ENCODE results near the gene SLC9A7. TPM values are rescaled to one million over a fixed set of nuclear protein-coding genes. Genes with fewer than 3 reads are reported as not detected.

Gene SLC9A7
- total RNA-seq, 1 donor from 2014 or later, result 1.4 TPM

- TF ChIP-seq, protein P1, sequence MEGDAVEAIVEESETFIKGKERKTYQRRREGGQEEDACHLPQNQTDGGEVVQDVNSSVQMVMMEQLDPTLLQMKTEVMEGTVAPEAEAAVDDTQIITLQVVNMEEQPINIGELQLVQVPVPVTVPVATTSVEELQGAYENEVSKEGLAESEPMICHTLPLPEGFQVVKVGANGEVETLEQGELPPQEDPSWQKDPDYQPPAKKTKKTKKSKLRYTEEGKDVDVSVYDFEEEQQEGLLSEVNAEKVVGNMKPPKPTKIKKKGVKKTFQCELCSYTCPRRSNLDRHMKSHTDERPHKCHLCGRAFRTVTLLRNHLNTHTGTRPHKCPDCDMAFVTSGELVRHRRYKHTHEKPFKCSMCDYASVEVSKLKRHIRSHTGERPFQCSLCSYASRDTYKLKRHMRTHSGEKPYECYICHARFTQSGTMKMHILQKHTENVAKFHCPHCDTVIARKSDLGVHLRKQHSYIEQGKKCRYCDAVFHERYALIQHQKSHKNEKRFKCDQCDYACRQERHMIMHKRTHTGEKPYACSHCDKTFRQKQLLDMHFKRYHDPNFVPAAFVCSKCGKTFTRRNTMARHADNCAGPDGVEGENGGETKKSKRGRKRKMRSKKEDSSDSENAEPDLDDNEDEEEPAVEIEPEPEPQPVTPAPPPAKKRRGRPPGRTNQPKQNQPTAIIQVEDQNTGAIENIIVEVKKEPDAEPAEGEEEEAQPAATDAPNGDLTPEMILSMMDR (IDR thresholded peaks at IDR 0.05), result no peak
- Mint-ChIP-seq H3K4me1 (ENCODE audit: unreplicated experiment) (peaks cover 6% of the 10 kb centered on the region), H3K36me3 (ENCODE audit: unreplicated experiment) (no peaks in the 10 kb centered on the region), H3K9me3 (ENCODE audit: unreplicated experiment) (peaks cover 6% of the 10 kb centered on the region), H3K4me3 (ENCODE audit: unreplicated experiment) (peak overlapping the region; percentile 72), H3K27ac (ENCODE audit: unreplicated experiment) (no peak overlapping the region), H3K27me3 (ENCODE audit: unreplicated experiment) (no peaks in the 10 kb centered on the region)
- DNase-seq (ENCODE audit: extremely low spot score, unreplicated experiment), result no peak
These were observed 559 bp downstream of the SLC9A7 start for GRCh38 chrX:46758163-46758955.

DNA sequence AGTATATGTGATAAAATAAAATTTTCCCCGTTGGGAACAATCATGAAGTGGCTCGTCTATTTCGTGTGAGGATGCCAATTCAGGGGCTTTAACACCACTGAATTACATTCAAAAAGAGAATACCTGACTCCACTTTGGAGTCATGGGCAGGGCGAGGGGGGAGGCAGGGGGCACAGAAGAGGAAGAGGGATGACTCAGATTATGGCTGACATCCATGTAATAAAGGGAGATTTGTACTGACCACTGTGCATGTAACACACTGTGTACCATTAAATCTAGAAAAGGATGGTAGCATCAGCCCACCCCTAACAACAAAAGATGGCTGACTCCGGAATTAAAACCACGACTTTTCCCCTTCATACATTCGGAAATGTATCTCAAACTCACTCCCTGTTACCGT, 1.3 kb downstream of the SLC9A7 start:
- H3K4me1 Mint-ChIP-seq (ENCODE audit: unreplicated experiment), result peaks cover 6% of the 10 kb centered on the region
- H3K36me3 Mint-ChIP-seq (ENCODE audit: unreplicated experiment), result no peaks in the 10 kb centered on the region
- H3K4me3 Mint-ChIP-seq (ENCODE audit: unreplicated experiment), result peak overlapping the region; percentile 72
- no peak for DNase-seq (ENCODE audit: extremely low spot score, unreplicated experiment)
- peaks cover 3% of the 10 kb centered on the region for H3K9me3 Mint-ChIP-seq (ENCODE audit: unreplicated experiment)
- H3K27ac Mint-ChIP-seq (ENCODE audit: unreplicated experiment), result no peak overlapping the region
- no peaks in the 10 kb centered on the region for H3K27me3 Mint-ChIP-seq (ENCODE audit: unreplicated experiment)
- TF ChIP-seq, protein P1 (IDR thresholded peaks at IDR 0.05), result no peak

DNA sequence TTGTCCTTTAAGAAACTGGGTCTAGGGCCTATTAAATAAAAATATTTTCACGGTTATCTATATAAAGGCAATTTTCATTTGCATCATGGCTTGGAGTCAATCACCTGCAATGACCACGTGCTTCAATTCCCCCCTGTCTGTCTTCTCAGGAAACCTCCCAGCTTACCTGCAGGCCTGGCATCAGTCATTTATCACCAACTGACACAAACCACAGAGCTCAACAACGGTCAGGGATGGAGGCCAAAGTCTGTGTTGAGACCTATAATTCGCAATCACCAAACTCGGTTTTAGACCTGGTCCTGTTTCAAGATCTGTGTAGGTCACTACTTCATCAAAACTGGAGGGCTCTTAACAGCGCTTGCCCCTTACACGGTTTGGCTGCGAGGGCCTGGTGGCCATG, 1.9 kb downstream of the SLC9A7 start:
- H3K4me1 Mint-ChIP-seq (ENCODE audit: unreplicated experiment), result peaks cover 6% of the 10 kb centered on the region
- H3K4me3 Mint-ChIP-seq (ENCODE audit: unreplicated experiment), result no peak overlapping the region
- H3K27ac Mint-ChIP-seq (ENCODE audit: unreplicated experiment), result no peak overlapping the region
- peaks cover 3% of the 10 kb centered on the region for H3K27me3 Mint-ChIP-seq (ENCODE audit: unreplicated experiment)
- TF ChIP-seq, protein P1 (IDR thresholded peaks at IDR 0.05), result no peak
- no peaks in the 10 kb centered on the region for H3K36me3 Mint-ChIP-seq (ENCODE audit: unreplicated experiment)
- no peak for DNase-seq (ENCODE audit: extremely low spot score, unreplicated experiment)
- no peaks in the 10 kb centered on the region for H3K9me3 Mint-ChIP-seq (ENCODE audit: unreplicated experiment)

- Mint-ChIP-seq H3K27ac (ENCODE audit: unreplicated experiment) (no peak overlapping the region), H3K36me3 (ENCODE audit: unreplicated experiment) (no peaks in the 10 kb centered on the region), H3K4me3 (ENCODE audit: unreplicated experiment) (no peak overlapping the region), H3K27me3 (ENCODE audit: unreplicated experiment) (peaks cover 3% of the 10 kb centered on the region), H3K4me1 (ENCODE audit: unreplicated experiment) (peaks cover 6% of the 10 kb centered on the region), H3K9me3 (ENCODE audit: unreplicated experiment) (no peaks in the 10 kb centered on the region)
- TF ChIP-seq, protein P1 (IDR thresholded peaks at IDR 0.05), result no peak
- DNase-seq (ENCODE audit: extremely low spot score, unreplicated experiment), result no peak
These were observed 3.2 kb downstream of the SLC9A7 start for GRCh38 chrX:46755671-46756070.

GRCh38 chrX:46754586-46755061, 4.3 kb downstream of the SLC9A7 start:
- Mint-ChIP-seq H3K4me1 (ENCODE audit: unreplicated experiment) (peaks cover 4% of the 10 kb centered on the region), H3K27ac (ENCODE audit: unreplicated experiment) (no peak overlapping the region), H3K27me3 (ENCODE audit: unreplicated experiment) (peaks cover 3% of the 10 kb centered on the region), H3K4me3 (ENCODE audit: unreplicated experiment) (no peak overlapping the region), H3K36me3 (ENCODE audit: unreplicated experiment) (no peaks in the 10 kb centered on the region), H3K9me3 (ENCODE audit: unreplicated experiment) (no peaks in the 10 kb centered on the region)
- TF ChIP-seq, protein P1 (IDR thresholded peaks at IDR 0.05), result no peak
- DNase-seq (ENCODE audit: extremely low spot score, unreplicated experiment), result no peak
